ENCODE measurements around the gene OR7E24.
"Not testable (repeated sequence)": the region's sequence is repeated elsewhere in the genome, so short reads cannot be mapped to it uniquely, and the experiment has no call there.

OR7E24 gene

DNA sequence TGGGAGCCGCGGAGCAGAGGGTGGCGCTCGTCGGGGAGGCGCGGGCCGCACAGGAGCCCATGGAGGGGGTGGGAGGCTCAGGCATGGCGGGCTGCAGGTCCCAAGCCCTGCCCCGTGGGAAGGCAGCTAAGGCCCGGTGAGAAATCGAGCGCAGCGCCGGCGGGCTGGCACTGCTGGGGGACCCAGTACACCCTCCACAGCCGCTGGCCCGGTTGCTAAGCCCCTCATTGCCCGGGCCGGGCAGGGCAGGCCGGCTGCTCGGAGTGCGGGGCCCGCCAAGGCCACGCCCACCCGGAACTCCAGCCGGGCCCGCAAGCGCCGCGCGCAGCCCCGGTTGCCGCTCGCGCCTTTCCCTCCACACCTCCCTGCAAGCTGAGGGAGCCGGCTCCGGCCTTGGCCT is 32.8 kb downstream of the OR7E24 start:
- not testable (repeated sequence) for H3K27ac ChIP-seq (replicated peaks); H3K4me3 ChIP-seq (replicated peaks; ENCODE audit: insufficient read depth, low read length); H3K27me3 ChIP-seq (ENCODE audit: insufficient read depth, poor library complexity, severe bottlenecking); DNase-seq (ENCODE audit: low read depth in 1 of 2, low spot score in 1 of 2)

- no peaks in the 10 kb centered on the region for H3K27me3 ChIP-seq (ENCODE audit: insufficient read depth, poor library complexity, severe bottlenecking)
- TF ChIP-seq, protein P1, sequence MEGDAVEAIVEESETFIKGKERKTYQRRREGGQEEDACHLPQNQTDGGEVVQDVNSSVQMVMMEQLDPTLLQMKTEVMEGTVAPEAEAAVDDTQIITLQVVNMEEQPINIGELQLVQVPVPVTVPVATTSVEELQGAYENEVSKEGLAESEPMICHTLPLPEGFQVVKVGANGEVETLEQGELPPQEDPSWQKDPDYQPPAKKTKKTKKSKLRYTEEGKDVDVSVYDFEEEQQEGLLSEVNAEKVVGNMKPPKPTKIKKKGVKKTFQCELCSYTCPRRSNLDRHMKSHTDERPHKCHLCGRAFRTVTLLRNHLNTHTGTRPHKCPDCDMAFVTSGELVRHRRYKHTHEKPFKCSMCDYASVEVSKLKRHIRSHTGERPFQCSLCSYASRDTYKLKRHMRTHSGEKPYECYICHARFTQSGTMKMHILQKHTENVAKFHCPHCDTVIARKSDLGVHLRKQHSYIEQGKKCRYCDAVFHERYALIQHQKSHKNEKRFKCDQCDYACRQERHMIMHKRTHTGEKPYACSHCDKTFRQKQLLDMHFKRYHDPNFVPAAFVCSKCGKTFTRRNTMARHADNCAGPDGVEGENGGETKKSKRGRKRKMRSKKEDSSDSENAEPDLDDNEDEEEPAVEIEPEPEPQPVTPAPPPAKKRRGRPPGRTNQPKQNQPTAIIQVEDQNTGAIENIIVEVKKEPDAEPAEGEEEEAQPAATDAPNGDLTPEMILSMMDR (IDR thresholded peaks at IDR 0.05; ENCODE audit: insufficient read depth, low read length): no peak
- TF ChIP-seq POLR2AphosphoS5 (IDR thresholded peaks at IDR 0.05; ENCODE audit: low read depth) (no peak), SPI1 (IDR thresholded peaks at IDR 0.05; ENCODE audit: borderline replicate concordance, low read depth) (no peak), GABPA (IDR thresholded peaks at IDR 0.05; ENCODE audit: low read depth) (no peak)
- TF ChIP-seq, protein P2, sequence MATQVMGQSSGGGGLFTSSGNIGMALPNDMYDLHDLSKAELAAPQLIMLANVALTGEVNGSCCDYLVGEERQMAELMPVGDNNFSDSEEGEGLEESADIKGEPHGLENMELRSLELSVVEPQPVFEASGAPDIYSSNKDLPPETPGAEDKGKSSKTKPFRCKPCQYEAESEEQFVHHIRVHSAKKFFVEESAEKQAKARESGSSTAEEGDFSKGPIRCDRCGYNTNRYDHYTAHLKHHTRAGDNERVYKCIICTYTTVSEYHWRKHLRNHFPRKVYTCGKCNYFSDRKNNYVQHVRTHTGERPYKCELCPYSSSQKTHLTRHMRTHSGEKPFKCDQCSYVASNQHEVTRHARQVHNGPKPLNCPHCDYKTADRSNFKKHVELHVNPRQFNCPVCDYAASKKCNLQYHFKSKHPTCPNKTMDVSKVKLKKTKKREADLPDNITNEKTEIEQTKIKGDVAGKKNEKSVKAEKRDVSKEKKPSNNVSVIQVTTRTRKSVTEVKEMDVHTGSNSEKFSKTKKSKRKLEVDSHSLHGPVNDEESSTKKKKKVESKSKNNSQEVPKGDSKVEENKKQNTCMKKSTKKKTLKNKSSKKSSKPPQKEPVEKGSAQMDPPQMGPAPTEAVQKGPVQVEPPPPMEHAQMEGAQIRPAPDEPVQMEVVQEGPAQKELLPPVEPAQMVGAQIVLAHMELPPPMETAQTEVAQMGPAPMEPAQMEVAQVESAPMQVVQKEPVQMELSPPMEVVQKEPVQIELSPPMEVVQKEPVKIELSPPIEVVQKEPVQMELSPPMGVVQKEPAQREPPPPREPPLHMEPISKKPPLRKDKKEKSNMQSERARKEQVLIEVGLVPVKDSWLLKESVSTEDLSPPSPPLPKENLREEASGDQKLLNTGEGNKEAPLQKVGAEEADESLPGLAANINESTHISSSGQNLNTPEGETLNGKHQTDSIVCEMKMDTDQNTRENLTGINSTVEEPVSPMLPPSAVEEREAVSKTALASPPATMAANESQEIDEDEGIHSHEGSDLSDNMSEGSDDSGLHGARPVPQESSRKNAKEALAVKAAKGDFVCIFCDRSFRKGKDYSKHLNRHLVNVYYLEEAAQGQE (IDR thresholded peaks at IDR 0.05; ENCODE audit: insufficient replicate concordance, low read depth): no peak
- no peak overlapping the region for H3K4me3 ChIP-seq (replicated peaks; ENCODE audit: insufficient read depth, low read length)
- no peak overlapping the region for H3K27ac ChIP-seq (replicated peaks)
- DNase-seq (ENCODE audit: low read depth in 1 of 2, low spot score in 1 of 2): no peak
Measured at GRCh38 chr19:9289231-9289884, 38.6 kb downstream of the OR7E24 start.

DNA sequence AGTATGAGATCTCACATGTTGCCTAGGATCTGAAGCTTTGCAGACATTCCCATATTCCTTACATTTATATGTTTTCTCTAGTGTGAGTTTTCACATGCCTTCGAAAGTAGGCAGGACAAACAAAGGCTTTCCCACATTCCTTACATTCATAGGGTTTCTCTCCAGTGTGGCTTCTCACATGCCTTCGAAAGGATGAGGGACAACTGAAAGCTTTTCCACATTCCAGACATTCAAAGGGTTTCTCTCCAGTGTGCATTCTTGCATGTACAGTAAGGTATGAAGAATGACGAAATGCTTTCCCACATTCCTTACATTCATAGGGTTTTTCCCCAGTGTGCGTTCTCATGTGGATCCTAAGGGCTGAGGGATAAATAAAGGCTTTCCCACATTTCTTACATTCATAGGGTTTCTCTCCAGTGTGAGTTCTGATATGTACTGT is 44.7 kb downstream of the OR7E24 start:
- TF ChIP-seq POLR2AphosphoS5 (IDR thresholded peaks at IDR 0.05; ENCODE audit: low read depth): no peak
- no peak for TF ChIP-seq SPI1 (IDR thresholded peaks at IDR 0.05; ENCODE audit: borderline replicate concordance, low read depth)
- TF ChIP-seq GABPA (IDR thresholded peaks at IDR 0.05; ENCODE audit: low read depth): no peak
- TF ChIP-seq, protein P2 (IDR thresholded peaks at IDR 0.05; ENCODE audit: insufficient replicate concordance, low read depth): no peak
- TF ChIP-seq, protein P1 (IDR thresholded peaks at IDR 0.05; ENCODE audit: insufficient read depth, low read length): no peak
- Histone ChIP-seq H3K27me3 (ENCODE audit: insufficient read depth, poor library complexity, severe bottlenecking) (no peaks in the 10 kb centered on the region), H3K27ac (replicated peaks) (no peak overlapping the region), H3K4me3 (replicated peaks; ENCODE audit: insufficient read depth, low read length) (no peak overlapping the region)
- DNase-seq (ENCODE audit: low read depth in 1 of 2, low spot score in 1 of 2): no peak

- H3K4me3 ChIP-seq (replicated peaks; ENCODE audit: insufficient read depth, low read length): no peak overlapping the region
- DNase-seq (ENCODE audit: low read depth in 1 of 2, low spot score in 1 of 2): no peak
- TF ChIP-seq, protein P1 (IDR thresholded peaks at IDR 0.05; ENCODE audit: insufficient read depth, low read length): no peak
- TF ChIP-seq SPI1 (IDR thresholded peaks at IDR 0.05; ENCODE audit: borderline replicate concordance, low read depth) (no peak), POLR2AphosphoS5 (IDR thresholded peaks at IDR 0.05; ENCODE audit: low read depth) (no peak), GABPA (IDR thresholded peaks at IDR 0.05; ENCODE audit: low read depth) (no peak)
- TF ChIP-seq, protein P2 (IDR thresholded peaks at IDR 0.05; ENCODE audit: insufficient replicate concordance, low read depth): no peak
- H3K27me3 ChIP-seq (ENCODE audit: insufficient read depth, poor library complexity, severe bottlenecking): no peaks in the 10 kb centered on the region
- H3K27ac ChIP-seq (replicated peaks): no peak overlapping the region
Measured at GRCh38 chr19:9296336-9296735, 45.6 kb downstream of the OR7E24 start.

All from HL-60 (cell line).